Body of pancreas (tissue), 4 donors: ENCODE data around the gene SLC25A44. TPM values are rescaled to one million over a fixed set of nuclear protein-coding genes. Genes with fewer than 3 reads are reported as not detected.

ENCODE experiments used
- ATAC-seq: fragments of 150-250 bp; one replicate; pipeline ENCODE4 v1.9.1; 2016
- DNase-seq, 4 donors: peaks; one replicate each; pipeline ENCODE4 v3.0.0-alpha.2; 2019
- H3K27ac ChIP-seq, 4 donors: fragments of 200-600 bp; sonication (generic); 1 replicate in 3 of 4; 2 replicates in 1 of 4; pipeline versions ENCODE4 v1.5.1 to v1.6.1; 2016 to 2019; ENCODE audit warnings: mild to moderate bottlenecking in 1 of 4, mixed read lengths in 1 of 4, moderate library complexity in 1 of 4
- H3K27me3 ChIP-seq, 2 donors: fragments of 200-600 bp; sonication (generic); one replicate each; pipeline ENCODE4 v1.6.0; 2016; ENCODE audit warnings: mild to moderate bottlenecking in 1 of 2
- H3K36me3 ChIP-seq, 2 donors: fragments of 200-600 bp; sonication (generic); replicated peaks in 1 of 2; 2 replicates each; pipeline ENCODE4 v1.5.1; 2016; ENCODE audit warnings: low read depth in 2 of 2; ENCODE audit not compliant: insufficient read depth in 1 of 2
- H3K4me1 ChIP-seq: fragments of 200-600 bp; sonication (generic); one replicate; pipeline ENCODE4 v1.6.0; 2016
- H3K4me3 ChIP-seq, 2 donors: fragments of 200-600 bp; sonication (generic); 1 replicate in 1 of 2; 2 replicates in 1 of 2; pipeline ENCODE4 v1.5.1; 2016 to 2019
- H3K9me3 ChIP-seq, 3 donors: fragments of 200-600 bp; sonication (generic); 1 replicate in 2 of 3; 2 replicates in 1 of 3; pipeline ENCODE4 v1.5.1; 2016
- CTCF ChIP-seq, 7 experiments: fragments of 450-650 bp in 4 of 7; fragments of 200-600 bp in 3 of 7; sonication (generic) in 3 of 7; IDR thresholded peaks; one replicate each; pipeline ENCODE4 v1.5.1; 2016 to 2019; ENCODE audit warnings: antibody characterized with exemption in 7 of 7
- POLR2A ChIP-seq, 3 donors: fragments of 450-650 bp; IDR thresholded peaks; one replicate each; pipeline ENCODE4 v1.6.1; 2016; ENCODE audit warnings: antibody characterized with exemption in 3 of 3, mild to moderate bottlenecking in 2 of 3
- WGBS, 2 donors: methylation state at CpG; one replicate each; pipeline ENCODE4 v1.1.5; 2017; 5-methylcytosine and 5-hydroxymethylcytosine counted together
- intact Hi-C: fragments of 100-400 bp; cut with DNase I; formaldehyde crosslinking; loops from one replicate; pipeline ENCODE4 v1.15.1; 2023
- total RNA-seq, 2 donors: library from RNA; depleted of rRNA; stranded (reverse); fragments of >200 nt; gene quantifications; one replicate each; pipeline ENCODE4 v1.1.0, GENCODE V29; 2016

Gene SLC25A44
- total RNA-seq, 2 donors from 2014 or later = 5.2 to 13.2 TPM

- Histone ChIP-seq H3K9me3 (no peaks in the 10 kb centered on the region), H3K27ac (no peak overlapping the region), H3K27me3 (no peaks in the 10 kb centered on the region), H3K4me3 (no peak overlapping the region), H3K36me3 (no peaks in the 10 kb centered on the region), H3K4me1 (peaks cover 11% of the 10 kb centered on the region)
- ATAC-seq = no peak
- intact Hi-C loops = no loop called here
- 59 to 67% methylated on average over 5 to 6 of the region's 6 CpGs for WGBS, 2 donors
- TF ChIP-seq CTCF (IDR thresholded peaks at IDR 0.05) (no peak), POLR2A (IDR thresholded peaks at IDR 0.05) (no peak)
- DNase-seq = peak in 1 of 4 donors; percentile 32
Observed at GRCh38 chr1:156151093-156151688, 42.7 kb upstream of the SLC25A44 start.

- WGBS, 2 donors = 54 to 68% methylated on average over 5 of the region's 5 CpGs
- ATAC-seq (no peak), DNase-seq (no peak)
- H3K4me1 ChIP-seq = peaks cover 11% of the 10 kb centered on the region
- H3K4me3 ChIP-seq = no peak overlapping the region
- no peak overlapping the region for H3K27ac ChIP-seq
- TF ChIP-seq CTCF (IDR thresholded peaks at IDR 0.05) = no peak
- no peak for TF ChIP-seq POLR2A (IDR thresholded peaks at IDR 0.05)
- no peaks in the 10 kb centered on the region for H3K36me3 ChIP-seq
- no peaks in the 10 kb centered on the region for H3K27me3 ChIP-seq
- intact Hi-C loops = no loop called here
- no peaks in the 10 kb centered on the region for H3K9me3 ChIP-seq
Observed at GRCh38 chr1:156152628-156153027, 41.3 kb upstream of the SLC25A44 start.

- ATAC-seq = peak; percentile 73
- TF ChIP-seq CTCF (IDR thresholded peaks at IDR 0.05) (no peak), POLR2A (IDR thresholded peaks at IDR 0.05) (peak in 1 of 3 donors; percentile 36)
Observed at GRCh38 chr1:156153362-156153761, 40.5 kb upstream of the SLC25A44 start, which contains the start of gene SEMA4A. Gene SEMA4A (plus strand): TSS chr1:156153585. CDS start chr1:156154579, 994 bp downstream.

GRCh38 chr1:156154317-156154749 is 39.6 kb upstream of the SLC25A44 start:
- TF ChIP-seq POLR2A (IDR thresholded peaks at IDR 0.05) (peak in 1 of 3 donors; percentile 22), CTCF (IDR thresholded peaks at IDR 0.05) (no peak)
- Histone ChIP-seq H3K4me3 (no peak overlapping the region), H3K27ac (peak overlapping the region in 1 of 4 donors; percentile 31), H3K4me1 (peaks cover 11% of the 10 kb centered on the region), H3K36me3 (no peaks in the 10 kb centered on the region), H3K27me3 (no peaks in the 10 kb centered on the region), H3K9me3 (no peaks in the 10 kb centered on the region)
- DNase-seq = peak in 1 of 4 donors; percentile 58
- no peak for ATAC-seq
- intact Hi-C loops = no loop called here
- WGBS, 2 donors = 53 to 57% methylated on average over 8 to 11 of the region's 11 CpGs

More at GRCh38 chr1:156153362-156153761, 40.5 kb upstream of the SLC25A44 start, which contains the start of gene SEMA4A:
- Histone ChIP-seq H3K27me3 (no peaks in the 10 kb centered on the region), H3K4me1 (peaks cover 11% of the 10 kb centered on the region), H3K27ac (peak within 1 kb of the TSS in 2 of 4 donors; percentile 31 to 40), H3K4me3 (no peak within 1 kb of the TSS), H3K9me3 (no peaks in the 10 kb centered on the region), H3K36me3 (no peaks in the 10 kb centered on the region)
- WGBS, 2 donors = 28 to 52% methylated on average over 10 of the region's 10 CpGs
- DNase-seq = peak; percentile 57 to 77 (median 71)
- intact Hi-C loops = no loop called here
